Measurements from ENCODE around the gene ATP8B3.

The ATP8B3 gene

GRCh38 chr19:1736280-1736679, 75.8 kb downstream of the ATP8B3 start:
- DNase-seq, result no peak

DNA sequence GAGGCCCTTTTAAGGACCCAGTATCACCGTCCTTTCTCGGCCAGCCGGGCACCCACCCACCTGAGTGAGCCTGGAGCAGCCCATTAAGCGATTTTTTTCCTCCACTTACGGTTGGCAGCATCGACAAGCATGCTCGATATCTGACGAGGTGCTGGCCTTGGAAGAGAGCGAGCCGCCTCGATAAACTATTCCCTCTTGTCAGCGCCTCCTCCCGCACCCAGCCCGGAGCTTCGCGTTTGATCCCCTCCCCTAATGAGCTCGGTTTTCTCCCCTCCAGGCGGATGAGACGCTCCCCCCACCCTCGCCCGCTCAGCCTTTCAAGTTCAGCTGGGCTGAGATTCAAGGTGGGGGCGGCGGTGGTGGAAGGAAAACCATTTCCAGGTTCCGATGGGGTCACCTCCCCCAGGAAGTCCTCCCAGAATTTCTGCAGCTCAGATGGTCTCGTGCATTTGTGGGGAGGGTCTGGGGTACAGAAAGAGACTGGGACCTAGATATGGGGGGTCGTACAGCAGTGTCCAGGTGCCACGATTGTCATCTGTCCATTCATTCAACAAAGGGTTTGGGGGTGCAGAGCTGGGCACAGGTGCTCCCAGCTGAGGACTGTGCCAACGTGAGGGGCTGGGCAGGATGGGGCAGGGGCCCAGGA, 77.6 kb downstream of the ATP8B3 start:
- DNase-seq, result no peak

Measured in inflammatory macrophage treated with lipopolysaccharide for 4 hours (primary cell).